K562 (cell line): ENCODE data around the gene FASTK. TPM values are rescaled to one million over a fixed set of nuclear protein-coding genes. Genes with fewer than 3 reads are reported as not detected.

Source experiments
- ATAC-seq: fragments of 200-7000 bp; cut with Tn5 transposase; 3 replicates; pipeline ENCODE4 v1.9.1; 2020; ENCODE audit warnings: moderate library complexity
- BruUV-seq: library from RNA; stranded (reverse); fragments of 400-500 nt; replicated peaks from 2 replicates; lab custom pipeline; 2021; lab: Mats Ljungman, UMichigan
- CTCF ChIA-PET: fragments of 300-600 bp; formaldehyde crosslinking; extraction: SDS; loops from one replicate; lab custom pipeline; 2021; ENCODE audit warnings: low intra/inter-chr PET ratio; lab: Yijun Ruan, JAX
- POLR2A ChIA-PET: fragments of 300-600, 350-650 bp; sonication (Branson Sonifier 250); formaldehyde crosslinking; extraction: SDS; loops from one replicate; lab custom pipeline; 2021; ENCODE audit warnings: antibody characterized with exemption, inconsistent platforms; lab: Yijun Ruan, JAX
- DNase-seq, 4 experiments: peaks; one replicate each; pipeline versions ENCODE4 v3.0.0 to v3.0.0-alpha.2; 2011 to 2018; ENCODE audit warnings: low spot score in 3 of 4, mixed read lengths in 3 of 4; ENCODE audit errors: extremely low read depth in 1 of 4
- FAIRE-seq: peaks from 2 replicates; lab custom pipeline; 2011; peaks lifted over from hg19 to GRCh38; lab: Jason Lieb, UNC
- H2AFZ ChIP-seq: 2 replicates; pipeline ENCODE4 v1.6.0; 2011; ENCODE audit warnings: low read depth, low read length, control low read depth, inconsistent platforms
- H3K27ac ChIP-seq: fragments of 200-600 bp; 3 replicates; pipeline ENCODE4 v1.8.0; 2011; ENCODE audit warnings: low read depth, mild to moderate bottlenecking, control low read depth, inconsistent platforms, low read length, moderate library complexity, mixed read lengths; ENCODE audit errors: extremely low read depth
- H3K27me3 ChIP-seq, 2 experiments: fragments of 300-600 bp in 1 of 2; 2 replicates in 1 of 2; 3 replicates in 1 of 2; pipeline versions ENCODE4 v1.6.0 to v1.8.0; 2011; ENCODE audit warnings: inconsistent platforms in 2 of 2, low read length in 2 of 2, mild to moderate bottlenecking in 1 of 2, mixed read lengths in 1 of 2, moderate library complexity in 1 of 2; ENCODE audit not compliant: control insufficient read depth in 2 of 2, insufficient read depth in 2 of 2
- H3K36me3 ChIP-seq: fragments of 300-600 bp; 3 replicates; pipeline ENCODE4 v1.8.0; 2011; ENCODE audit warnings: mild to moderate bottlenecking, low read length, inconsistent platforms; ENCODE audit not compliant: control insufficient read depth, insufficient read depth
- H3K4me1 ChIP-seq, 2 experiments: fragments of 200-600 bp in 1 of 2; replicated peaks in 1 of 2; 2 replicates in 1 of 2; 3 replicates in 1 of 2; pipeline versions ENCODE4 v1.5.1 to v1.8.0; 2011; ENCODE audit warnings: inconsistent platforms in 2 of 2, low read length in 2 of 2, mild to moderate bottlenecking in 1 of 2, mixed read lengths in 1 of 2, moderate library complexity in 1 of 2; ENCODE audit not compliant: control insufficient read depth in 2 of 2, insufficient read depth in 2 of 2
- H3K4me2 ChIP-seq: 2 replicates; pipeline ENCODE4 v1.6.1; 2011; ENCODE audit warnings: low read length, control low read depth, inconsistent platforms, mixed read lengths; ENCODE audit not compliant: insufficient read depth
- H3K4me3 ChIP-seq: fragments of 200-600 bp; sonication (generic), shearing (Covaris generic); 2 replicates; pipeline ENCODE4 v1.5.1; 2016; ENCODE audit warnings: control low read depth, inconsistent platforms
- H3K79me2 ChIP-seq: fragments of 200-600 bp; 3 replicates; pipeline ENCODE4 v1.8.0; 2011; ENCODE audit warnings: low read length, inconsistent platforms; ENCODE audit not compliant: control insufficient read depth, insufficient read depth
- H3K9ac ChIP-seq, 2 experiments: 2 replicates each; pipeline versions ENCODE4 v1.6.0 to v1.6.1; 2011; ENCODE audit warnings: low read depth in 2 of 2, low read length in 2 of 2, control low read depth in 1 of 2, inconsistent platforms in 1 of 2, mild to moderate bottlenecking in 1 of 2, mixed read lengths in 1 of 2; ENCODE audit not compliant: insufficient read depth in 1 of 2
- H3K9me1 ChIP-seq: one replicate; pipeline ENCODE4 v1.6.0; 2011; ENCODE audit warnings: inconsistent platforms, mild to moderate bottlenecking, low read length, moderate library complexity; ENCODE audit not compliant: control insufficient read depth, insufficient read depth
- H3K9me3 ChIP-seq: replicated peaks from 2 replicates; pipeline ENCODE4 v1.5.1; 2011; ENCODE audit warnings: low read depth, low read length, inconsistent platforms; ENCODE audit not compliant: control insufficient read depth, insufficient read depth
- H4K20me1 ChIP-seq: replicated peaks from 2 replicates; pipeline ENCODE4 v1.6.1; 2011; ENCODE audit warnings: low read length, inconsistent platforms, mixed read lengths; ENCODE audit not compliant: control insufficient read depth, insufficient read depth
- HMGXB4 ChIP-seq: sonication (generic); formaldehyde crosslinking; IDR thresholded peaks from 2 replicates; pipeline ENCODE4 v1.8.1; 2023; ENCODE audit warnings: mild to moderate bottlenecking, missing genetic modification reagents
- NR3C1 ChIP-seq: sonication (generic); formaldehyde crosslinking; IDR thresholded peaks from 2 replicates; pipeline ENCODE4 v1.8.1; 2022; ENCODE audit warnings: missing genetic modification reagents
- PHF20 ChIP-seq: fragments of 450-650 bp; IDR thresholded peaks from 2 replicates; pipeline ENCODE4 v1.6.1; 2018; ENCODE audit not compliant: partially characterized antibody
- TFAM ChIP-seq: fragments of 250-450 bp; sonication (Bioruptor Pico); conservative IDR thresholded peaks from 2 replicates; pipeline ENCODE4 v1.5.0; 2021; ENCODE audit warnings: mild to moderate bottlenecking, moderate library complexity
- ZBTB34 ChIP-seq: fragments of 250-450 bp; sonication (Bioruptor Pico); IDR thresholded peaks from 2 replicates; pipeline ENCODE4 v1.8.0; 2021; ENCODE audit warnings: mild to moderate bottlenecking, moderate library complexity
- ZFX ChIP-seq: sonication (generic); formaldehyde crosslinking; IDR thresholded peaks from 2 replicates; pipeline ENCODE4 v1.8.0; 2022; ENCODE audit warnings: mild to moderate bottlenecking, missing genetic modification reagents, moderate library complexity
- WGBS: fragments of 100-300 bp; shearing (Covaris generic); methylation state at CpG from one replicate; pipeline ENCODE4 v1.1.6; 2016; ENCODE audit warnings: low coverage, mixed read lengths; ENCODE audit not compliant: insufficient coverage; ENCODE audit errors: missing lambda C conversion rate; 5-methylcytosine and 5-hydroxymethylcytosine counted together
- in situ Hi-C: fragments of 300-500 bp; cut with MboI; formaldehyde crosslinking; loops from 4 replicates; pipeline ENCODE4 v1.15.0; 2018; ENCODE audit warnings: inconsistent platforms, mixed read lengths
- intact Hi-C: fragments of 100-400 bp; cut with micrococcal nuclease; formaldehyde crosslinking; loops from 2 replicates; pipeline ENCODE4 v1.14.2; 2022
- polyA plus RNA-seq, 8 experiments: library from polyadenylated mRNA; depleted of rRNA in 4 of 8; stranded (reverse) in 5 of 8; unstranded in 3 of 8; fragments of >200 nt; fragmentation: Nextera tagmentation in 2 of 8; fragmentation: Illumina TruSeq in 1 of 8; extraction: Ambion mirVana in 2 of 8; extraction: Trizol in 1 of 8; gene quantifications; 2 replicates each; pipeline versions ENCODE4 v1.2.1 to v1.2.3, GENCODE V29; 2011 to 2014; ENCODE audit warnings: inconsistent platforms in 1 of 8, missing spikeins in 1 of 8
- total RNA-seq, 7 experiments: library from RNA; depleted of rRNA in 6 of 7; stranded (reverse); fragments of >200 nt in 6 of 7; fragmentation: Illumina TruSeq in 2 of 7; extraction: Trizol in 2 of 7; gene quantifications; 2 replicates each; pipeline versions ENCODE4 v1.2.1 to v1.2.3, GENCODE V29; 2011 to 2021; ENCODE audit warnings: low replicate concordance in 1 of 7

Gene FASTK
- total and polyA plus RNA-seq, 9 of the 15 experiments (the other 6 are each of a cell fraction or from before 2014, with no cell fraction given): 0.51 to 150 (median 48.2) TPM

- H3K27ac ChIP-seq: no peak overlapping the region
- intact Hi-C loops: no loop called here
- H2AFZ ChIP-seq: peak overlapping the region; percentile 40; the same call in 1 of the 2 replicates
- H3K4me1 ChIP-seq: peaks cover 22 to 69% of the 10 kb centered on the region in 2 experiments
- H3K9me3 ChIP-seq: no peaks in the 10 kb centered on the region
- peak overlapping the region in 1 of 2 experiments; percentile 47; a peak in 2 of 4 replicates for H3K9ac ChIP-seq
- TF ChIP-seq TFAM (CRISPR knock-in tag) (no peak), ZBTB34 (no peak), NR3C1 (CRISPR knock-in tag) (no peak), HMGXB4 (no peak), PHF20 (peak; percentile 57), ZFX (CRISPR knock-in tag) (0 out of 2 replicates have a peak, but pooled peaks have one; percentile 15)
- H3K9me1 ChIP-seq: no peaks in the 10 kb centered on the region
- no peaks in the 10 kb centered on the region; the same call in 2 of the 3 replicates for H3K36me3 ChIP-seq
- FAIRE-seq (no peak), DNase-seq (peak; percentile 43 to 61 (median 56)), ATAC-seq (no peak)
- no peak overlapping the region for H3K4me3 ChIP-seq
- WGBS: 51% methylated on average over 4 of the region's 4 CpGs
- no peaks in the 10 kb centered on the region for H3K27me3 ChIP-seq
- no TSS peak for BruUV-seq
- no peaks in the 10 kb centered on the region; the same call in 1 of the 2 replicates for H4K20me1 ChIP-seq
- H3K4me2 ChIP-seq: no peak overlapping the region
- no peaks in the 10 kb centered on the region for H3K79me2 ChIP-seq
- CTCF ChIA-PET: no interaction called here
- in situ Hi-C loops: no loop called here
- POLR2A ChIA-PET: interaction anchor here (1.5 kb wide), 1 partner anchor 14 kb away, joined by 5 read pairs; no protein-coding TSS in a partner anchor
These were observed 27.5 kb downstream of the FASTK start for GRCh38 chr7:151053096-151053495.
